PC-3 (cell line): ENCODE results near the gene GIT2.
"Not testable (repeated sequence)": the region's sequence is repeated elsewhere in the genome, so short reads cannot be mapped to it uniquely, and the experiment has no call there.

Source experiments
- EZH2 ChIP-seq: fragments of 300-600 bp; sonication (generic); IDR thresholded peaks from one replicate; pipeline ENCODE4 v1.6.1; 2017; ENCODE audit warnings: antibody characterized with exemption, mild to moderate bottlenecking, low read length; ENCODE audit not compliant: unreplicated experiment
- TF ChIP-seq, protein P1 (sequence below): fragments of 300-600 bp; sonication (generic); conservative IDR thresholded peaks from 2 replicates; pipeline ENCODE4 v1.5.1; 2017; ENCODE audit warnings: antibody characterized with exemption, low read depth, mild to moderate bottlenecking, low read length

- TF ChIP-seq, protein P1, sequence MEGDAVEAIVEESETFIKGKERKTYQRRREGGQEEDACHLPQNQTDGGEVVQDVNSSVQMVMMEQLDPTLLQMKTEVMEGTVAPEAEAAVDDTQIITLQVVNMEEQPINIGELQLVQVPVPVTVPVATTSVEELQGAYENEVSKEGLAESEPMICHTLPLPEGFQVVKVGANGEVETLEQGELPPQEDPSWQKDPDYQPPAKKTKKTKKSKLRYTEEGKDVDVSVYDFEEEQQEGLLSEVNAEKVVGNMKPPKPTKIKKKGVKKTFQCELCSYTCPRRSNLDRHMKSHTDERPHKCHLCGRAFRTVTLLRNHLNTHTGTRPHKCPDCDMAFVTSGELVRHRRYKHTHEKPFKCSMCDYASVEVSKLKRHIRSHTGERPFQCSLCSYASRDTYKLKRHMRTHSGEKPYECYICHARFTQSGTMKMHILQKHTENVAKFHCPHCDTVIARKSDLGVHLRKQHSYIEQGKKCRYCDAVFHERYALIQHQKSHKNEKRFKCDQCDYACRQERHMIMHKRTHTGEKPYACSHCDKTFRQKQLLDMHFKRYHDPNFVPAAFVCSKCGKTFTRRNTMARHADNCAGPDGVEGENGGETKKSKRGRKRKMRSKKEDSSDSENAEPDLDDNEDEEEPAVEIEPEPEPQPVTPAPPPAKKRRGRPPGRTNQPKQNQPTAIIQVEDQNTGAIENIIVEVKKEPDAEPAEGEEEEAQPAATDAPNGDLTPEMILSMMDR, result not testable (repeated sequence)
- not testable (repeated sequence) for TF ChIP-seq EZH2
Measured at GRCh38 chr12:110008681-110009398, 12.7 kb upstream of the GIT2 start.
